GM12878 (cell line): ENCODE measurements around the gene MST1. TPM values are rescaled to one million over a fixed set of nuclear protein-coding genes. Genes with fewer than 3 reads are reported as not detected.

Source experiments
- ATAC-seq: fragments of 200-7000 bp; cut with Tn5 transposase; 3 replicates; pipeline ENCODE4 v1.9.1; 2020; ENCODE audit warnings: mild to moderate bottlenecking, moderate library complexity
- BruUV-seq: library from RNA; stranded (reverse); fragments of 400-500 nt; replicated peaks from 2 replicates; lab custom pipeline; 2021; lab: Mats Ljungman, UMichigan
- CTCF ChIA-PET: fragments of 300-600 bp; sonication (Branson Sonifier 250); formaldehyde crosslinking; extraction: SDS; loops from one replicate; lab custom pipeline; 2021; ENCODE audit warnings: inconsistent platforms; lab: Yijun Ruan, JAX
- POLR2A ChIA-PET: fragments of 350-600 bp; formaldehyde crosslinking; extraction: SDS; loops from one replicate; lab custom pipeline; 2021; ENCODE audit warnings: inconsistent platforms; lab: Charles Lee
- RAD21 ChIA-PET: fragments of 300-600 bp; sonication (Branson Sonifier 250); formaldehyde crosslinking; loops from one replicate; lab custom pipeline; 2023; ENCODE audit warnings: antibody characterized with exemption; ENCODE audit not compliant: unreplicated experiment; lab: Charles Lee
- SMC1A ChIA-PET: fragments of 300-600 bp; sonication (Branson Sonifier 250); formaldehyde crosslinking; loops from one replicate; lab custom pipeline; 2023; ENCODE audit not compliant: unreplicated experiment, uncharacterized antibody; lab: Charles Lee
- DNase-seq: peaks from one replicate; pipeline ENCODE4 v3.0.0-alpha.2; 2011; ENCODE audit warnings: low read depth, low spot score
- FAIRE-seq: peaks from 3 replicates; lab custom pipeline; 2011; peaks lifted over from hg19 to GRCh38; lab: Jason Lieb, UNC
- H2AFZ ChIP-seq: 2 replicates; pipeline ENCODE4 v1.6.0; 2011; ENCODE audit warnings: low read depth, low read length, control low read depth; ENCODE audit not compliant: control insufficient read depth
- H3K27ac ChIP-seq: 2 replicates; pipeline ENCODE4 v1.5.1; 2011; ENCODE audit warnings: control low read depth; ENCODE audit not compliant: control insufficient read depth, insufficient read depth
- H3K27me3 ChIP-seq, 2 experiments: replicated peaks in 1 of 2; 2 replicates each; pipeline versions ENCODE4 v1.6.0 to v1.6.1; 2011; ENCODE audit warnings: low read length in 1 of 2; ENCODE audit not compliant: control insufficient read depth in 2 of 2, insufficient read depth in 2 of 2
- H3K36me3 ChIP-seq, 2 experiments: 2 replicates each; pipeline ENCODE4 v1.5.1; 2011; ENCODE audit warnings: low read length in 1 of 2; ENCODE audit not compliant: control insufficient read depth in 2 of 2, insufficient read depth in 2 of 2
- H3K4me1 ChIP-seq: 2 replicates; pipeline ENCODE4 v1.6.1; 2011; ENCODE audit warnings: mild to moderate bottlenecking, low read length, moderate library complexity, mixed read lengths; ENCODE audit not compliant: control insufficient read depth, insufficient read depth
- H3K4me2 ChIP-seq: 2 replicates; pipeline ENCODE4 v1.6.0; 2011; ENCODE audit warnings: control low read depth; ENCODE audit not compliant: control insufficient read depth, insufficient read depth
- H3K4me3 ChIP-seq: fragments of 200-600 bp; sonication (generic); 2 replicates; pipeline ENCODE4 v1.5.1; 2016
- H3K79me2 ChIP-seq: 2 replicates; pipeline ENCODE4 v1.6.0; 2011; ENCODE audit warnings: low read length; ENCODE audit not compliant: control insufficient read depth, insufficient read depth
- H3K9ac ChIP-seq: 2 replicates; pipeline ENCODE4 v1.8.0; 2011; ENCODE audit warnings: low read length, control low read depth, mixed read lengths; ENCODE audit not compliant: control insufficient read depth, insufficient read depth
- H3K9me3 ChIP-seq: replicated peaks from 3 replicates; pipeline ENCODE4 v1.5.1; 2011; ENCODE audit warnings: mild to moderate bottlenecking, low read length; ENCODE audit not compliant: control insufficient read depth, insufficient read depth
- H4K20me1 ChIP-seq: 2 replicates; pipeline ENCODE4 v1.6.0; 2011; ENCODE audit not compliant: control insufficient read depth, insufficient read depth
- ATF7 ChIP-seq: fragments of 450-650 bp; IDR thresholded peaks from 2 replicates; pipeline ENCODE4 v1.6.1; 2016; ENCODE audit warnings: low read depth, mild to moderate bottlenecking
- BACH1 ChIP-seq: fragments of 450-650 bp; IDR thresholded peaks from 2 replicates; pipeline ENCODE4 v1.6.1; 2017; ENCODE audit warnings: mild to moderate bottlenecking, borderline replicate concordance
- CREB1 ChIP-seq: IDR thresholded peaks from 2 replicates; pipeline ENCODE4 v1.6.1; 2012; ENCODE audit warnings: low read depth, mild to moderate bottlenecking, inconsistent platforms
- E2F4 ChIP-seq: IDR thresholded peaks from 2 replicates; pipeline ENCODE4 v1.6.1; 2012; ENCODE audit warnings: low read depth, low read length, improper control_type of control experiment
- GATAD2B ChIP-seq: fragments of 450-650 bp; conservative IDR thresholded peaks from 2 replicates; pipeline ENCODE4 v1.6.1; 2017; ENCODE audit warnings: low read depth, mild to moderate bottlenecking, moderate library complexity
- IKZF2 ChIP-seq, 2 experiments: fragments of 450-650 bp; IDR thresholded peaks; 2 replicates each; pipeline ENCODE4 v1.6.1; 2017; ENCODE audit warnings: mild to moderate bottlenecking in 2 of 2, moderate library complexity in 2 of 2
- IRF4 ChIP-seq: IDR thresholded peaks from 2 replicates; pipeline ENCODE4 v1.6.1; 2011; ENCODE audit warnings: low read depth, low read length
- MEF2B ChIP-seq: fragments of 450-650 bp; IDR thresholded peaks from 2 replicates; pipeline ENCODE4 v1.6.1; 2018; ENCODE audit warnings: mild to moderate bottlenecking, moderate library complexity; ENCODE audit not compliant: partially characterized antibody, poor library complexity, severe bottlenecking
- RCOR1 ChIP-seq: conservative IDR thresholded peaks from 2 replicates; pipeline ENCODE4 v1.6.1; 2012; ENCODE audit warnings: low read depth, low read length, improper control_type of control experiment
- ZSCAN29 ChIP-seq: fragments of 450-650 bp; IDR thresholded peaks from 2 replicates; pipeline ENCODE4 v1.6.1; 2017; ENCODE audit warnings: mild to moderate bottlenecking, moderate library complexity
- WGBS: methylation state at CpG from one replicate; pipeline ENCODE4 v1.1.6; 2016; ENCODE audit warnings: low lambda C conversion rate; ENCODE audit not compliant: insufficient replicate concordance, insufficient coverage; ENCODE audit errors: missing lambda C conversion rate; 5-methylcytosine and 5-hydroxymethylcytosine counted together
- in situ Hi-C: fragments of 300-500 bp; cut with MboI; formaldehyde crosslinking; loops from 9 replicates; pipeline ENCODE4 v1.14.3; 2018; ENCODE audit warnings: mixed read lengths
- intact Hi-C: fragments of 100-400 bp; cut with micrococcal nuclease; formaldehyde crosslinking; loops from one replicate; pipeline ENCODE4 v1.14.2; 2022; ENCODE audit not compliant: unreplicated experiment
- polyA plus RNA-seq, 11 experiments: library from polyadenylated mRNA; depleted of rRNA in 4 of 11; unstranded in 6 of 11; stranded (reverse) in 5 of 11; fragments of >200 nt; fragmentation: Nextera tagmentation in 4 of 11; fragmentation: Illumina TruSeq in 1 of 11; extraction: Ambion mirVana in 4 of 11; extraction: Trizol in 1 of 11; gene quantifications; 1 replicate in 1 of 11; 2 replicates in 10 of 11; pipeline versions ENCODE4 v1.2.1 to v1.2.3, GENCODE V29; 2011 to 2016; ENCODE audit warnings: inconsistent platforms in 2 of 11, missing spikeins in 2 of 11, low read depth in 1 of 11
- total RNA-seq, 4 experiments: library from RNA; depleted of rRNA in 3 of 4; stranded (reverse); fragments of >200 nt in 3 of 4; fragmentation: Illumina TruSeq in 1 of 4; extraction: Trizol in 1 of 4; gene quantifications; 2 replicates each; pipeline versions ENCODE4 v1.2.1 to v1.2.3, GENCODE V29; 2013 to 2021
- TF ChIP-seq, protein P1 (sequence below): IDR thresholded peaks from 2 replicates; pipeline ENCODE4 v1.6.1; 2011; ENCODE audit warnings: mild to moderate bottlenecking, low read depth, low read length, moderate library complexity; ENCODE audit not compliant: insufficient replicate concordance
- TF ChIP-seq, protein P2 (sequence below): fragments of 450-650 bp; IDR thresholded peaks from 2 replicates; pipeline ENCODE4 v1.6.1; 2016; ENCODE audit warnings: mild to moderate bottlenecking

The MST1 gene
- total and polyA plus RNA-seq, 10 of the 15 experiments (the other 5 are each of a cell fraction or from before 2014, with no cell fraction given), result 1.2 to 25.5 (median 4.1) TPM

DNA sequence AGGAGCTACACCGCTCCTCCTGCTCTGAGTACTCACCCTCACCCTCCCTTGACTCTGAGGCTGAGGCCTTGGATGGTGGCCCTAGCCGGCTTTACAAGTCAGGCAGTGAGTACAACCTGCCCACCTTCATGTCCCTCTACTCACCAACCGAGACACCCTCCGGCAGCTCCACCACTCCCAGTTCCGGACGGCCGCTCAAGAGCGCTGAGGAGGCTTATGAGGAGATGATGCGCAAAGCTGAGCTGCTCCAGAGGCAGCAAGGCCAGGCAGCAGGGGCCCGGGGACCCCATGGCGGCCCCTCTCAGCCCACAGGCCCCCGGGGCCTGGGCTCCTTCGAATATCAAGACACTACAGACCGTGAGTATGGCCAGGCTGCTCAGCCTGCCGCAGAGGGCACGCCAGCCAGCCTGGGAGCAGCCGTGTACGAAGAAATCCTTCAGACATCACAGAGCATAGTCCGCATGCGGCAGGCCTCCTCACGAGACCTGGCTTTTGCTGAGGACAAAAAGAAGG lies 36.3 kb downstream of the MST1 start:
- WGBS, result 42% methylated on average over 21 of the region's 21 CpGs
- H3K36me3 ChIP-seq, result no peaks in the 10 kb centered on the region
- SMC1A ChIA-PET, result no interaction called here
- FAIRE-seq (no peak), ATAC-seq (no peak), DNase-seq (no peak)
- POLR2A ChIA-PET, result no interaction called here
- H3K9ac ChIP-seq, result no peak overlapping the region
- H3K9me3 ChIP-seq, result no peaks in the 10 kb centered on the region
- intact Hi-C loops (no loop called here), in situ Hi-C loops (no loop called here)
- no peak overlapping the region for H2AFZ ChIP-seq
- H3K27ac ChIP-seq, result no peak overlapping the region
- no peaks in the 10 kb centered on the region for H3K27me3 ChIP-seq
- no TSS peak for BruUV-seq
- no peak overlapping the region for H3K4me3 ChIP-seq
- CTCF ChIA-PET, result interaction anchor here (0.6 to 1.5 kb wide), 2 partner anchors 52 to 113 kb away, joined by 4 to 8 read pairs; no protein-coding TSS in a partner anchor
- no peaks in the 10 kb centered on the region for H4K20me1 ChIP-seq
- no peak overlapping the region for H3K4me2 ChIP-seq
- RAD21 ChIA-PET, result interaction anchor here (0.8 kb wide), 1 partner anchor 201 kb away, joined by 4 read pairs; no protein-coding TSS in a partner anchor
- TF ChIP-seq ZSCAN29, result no peak
- TF ChIP-seq MEF2B, result no peak
- TF ChIP-seq IRF4, result no peak
- no peak for TF ChIP-seq BACH1
- TF ChIP-seq RCOR1, result no peak
- no peak for TF ChIP-seq IKZF2 (IDR thresholded peaks at IDR 0.05)
- no peak for TF ChIP-seq CREB1
- TF ChIP-seq ATF7, result no peak
- TF ChIP-seq E2F4, result no peak
- TF ChIP-seq, protein P1, sequence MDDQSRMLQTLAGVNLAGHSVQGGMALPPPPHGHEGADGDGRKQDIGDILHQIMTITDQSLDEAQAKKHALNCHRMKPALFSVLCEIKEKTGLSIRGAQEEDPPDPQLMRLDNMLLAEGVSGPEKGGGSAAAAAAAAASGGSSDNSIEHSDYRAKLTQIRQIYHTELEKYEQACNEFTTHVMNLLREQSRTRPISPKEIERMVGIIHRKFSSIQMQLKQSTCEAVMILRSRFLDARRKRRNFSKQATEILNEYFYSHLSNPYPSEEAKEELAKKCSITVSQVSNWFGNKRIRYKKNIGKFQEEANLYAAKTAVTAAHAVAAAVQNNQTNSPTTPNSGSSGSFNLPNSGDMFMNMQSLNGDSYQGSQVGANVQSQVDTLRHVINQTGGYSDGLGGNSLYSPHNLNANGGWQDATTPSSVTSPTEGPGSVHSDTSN, result no peak
- TF ChIP-seq, protein P2, sequence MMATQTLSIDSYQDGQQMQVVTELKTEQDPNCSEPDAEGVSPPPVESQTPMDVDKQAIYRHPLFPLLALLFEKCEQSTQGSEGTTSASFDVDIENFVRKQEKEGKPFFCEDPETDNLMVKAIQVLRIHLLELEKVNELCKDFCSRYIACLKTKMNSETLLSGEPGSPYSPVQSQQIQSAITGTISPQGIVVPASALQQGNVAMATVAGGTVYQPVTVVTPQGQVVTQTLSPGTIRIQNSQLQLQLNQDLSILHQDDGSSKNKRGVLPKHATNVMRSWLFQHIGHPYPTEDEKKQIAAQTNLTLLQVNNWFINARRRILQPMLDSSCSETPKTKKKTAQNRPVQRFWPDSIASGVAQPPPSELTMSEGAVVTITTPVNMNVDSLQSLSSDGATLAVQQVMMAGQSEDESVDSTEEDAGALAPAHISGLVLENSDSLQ, result no peak
- TF ChIP-seq GATAD2B, result no peak
- no peaks in the 10 kb centered on the region for H3K79me2 ChIP-seq
- H3K4me1 ChIP-seq, result peaks cover 12% of the 10 kb centered on the region
